Ovary (tissue), 3 donors: ENCODE measurements around the gene OBSCN.

Source experiments
- CTCF ChIP-seq, 3 donors: fragments of 450-650 bp in 2 of 3; fragments of 200-600 bp in 1 of 3; IDR thresholded peaks; one replicate each; pipeline versions ENCODE4 v1.5.1 to v1.8.0; 2016 to 2022; ENCODE audit warnings: antibody characterized with exemption in 3 of 3, mild to moderate bottlenecking in 1 of 3
- EP300 ChIP-seq: sonication (generic); formaldehyde crosslinking; IDR thresholded peaks from one replicate; pipeline ENCODE4 v1.6.1; 2017; ENCODE audit warnings: antibody characterized with exemption
- POLR2A ChIP-seq: fragments of 450-650 bp; IDR thresholded peaks from one replicate; pipeline ENCODE4 v1.6.1; 2017; ENCODE audit warnings: antibody characterized with exemption, mild to moderate bottlenecking, moderate library complexity
- donor health status: DM: no; HTN: no; CAD: no.

DNA sequence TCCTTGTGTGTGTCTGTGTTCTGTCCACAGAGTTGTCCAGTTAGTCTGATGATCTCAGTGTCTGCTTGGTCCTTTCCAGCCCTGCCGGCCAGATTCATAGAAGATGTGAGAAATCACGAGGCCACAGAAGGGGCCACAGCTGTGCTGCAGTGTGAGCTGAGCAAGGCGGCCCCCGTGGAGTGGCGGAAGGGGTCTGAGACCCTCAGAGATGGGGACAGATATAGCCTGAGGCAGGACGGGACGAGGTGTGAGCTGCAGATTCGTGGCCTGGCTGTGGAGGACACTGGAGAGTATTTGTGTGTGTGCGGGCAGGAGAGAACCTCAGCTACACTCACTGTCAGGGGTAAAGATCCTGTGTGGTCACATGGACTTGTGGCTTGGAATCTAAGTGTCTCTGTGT lies 95.8 kb downstream of the OBSCN start:
- no peak for TF ChIP-seq CTCF (IDR thresholded peaks at IDR 0.05)
- no peak for TF ChIP-seq POLR2A
- TF ChIP-seq EP300 = no peak
